H1 (cell line): Measurements from ENCODE around the gene DYNC1LI1. TPM values are rescaled to one million over a fixed set of nuclear protein-coding genes. Genes with fewer than 3 reads are reported as not detected.

Source experiments
- CTCF ChIA-PET: fragments of 300-600 bp; sonication (Branson Sonifier 250); formaldehyde crosslinking; loops from one replicate; lab custom pipeline; 2021; ENCODE audit not compliant: partially characterized antibody; lab: Charles Lee
- POLR2A ChIA-PET: fragments of 300-600 bp; sonication (Branson Sonifier 250); formaldehyde crosslinking; loops from one replicate; lab custom pipeline; 2021; ENCODE audit warnings: inconsistent platforms; ENCODE audit not compliant: partially characterized antibody; lab: Charles Lee
- DNase-seq, 2 experiments: peaks; one replicate each; pipeline versions ENCODE4 v3.0.0 to v3.0.0-alpha.2; 2010 to 2022; ENCODE audit warnings: low spot score in 2 of 2, low read depth in 1 of 2, mixed read lengths in 1 of 2
- FAIRE-seq: peaks from 2 replicates; lab custom pipeline; 2011; peaks lifted over from hg19 to GRCh38; lab: Jason Lieb, UNC
- H2AFZ ChIP-seq: 2 replicates; pipeline ENCODE4 v1.8.1; 2012; ENCODE audit warnings: low read length, inconsistent platforms
- H2AK5ac ChIP-seq: 2 replicates; pipeline ENCODE4 v1.6.1; 2013; ENCODE audit warnings: low read depth, low read length
- H2BK120ac ChIP-seq: replicated peaks from 2 replicates; pipeline ENCODE3; 2013; ENCODE audit warnings: low read depth, low read length, inconsistent platforms
- H2BK12ac ChIP-seq: 2 replicates; pipeline ENCODE4 v1.6.1; 2013; ENCODE audit warnings: low read depth, low read length
- H2BK15ac ChIP-seq: 2 replicates; pipeline ENCODE4 v1.6.1; 2013; ENCODE audit warnings: low read length
- H2BK20ac ChIP-seq: 2 replicates; pipeline ENCODE4 v1.6.1; 2013; ENCODE audit warnings: low read length
- H2BK5ac ChIP-seq: 2 replicates; pipeline ENCODE4 v1.6.1; 2013; ENCODE audit warnings: low read depth, low read length
- H3K14ac ChIP-seq: 2 replicates; pipeline ENCODE4 v1.6.1; 2013; ENCODE audit warnings: inconsistent platforms; ENCODE audit not compliant: insufficient read length
- H3K18ac ChIP-seq: 2 replicates; pipeline ENCODE4 v1.6.1; 2013; ENCODE audit warnings: low read length; ENCODE audit errors: extremely low read depth
- H3K23ac ChIP-seq: 2 replicates; pipeline ENCODE4 v1.6.1; 2013; ENCODE audit warnings: inconsistent platforms; ENCODE audit not compliant: insufficient read length
- H3K23me2 ChIP-seq: 2 replicates; pipeline ENCODE4 v1.6.1; 2013; ENCODE audit warnings: low read depth, low read length
- H3K27ac ChIP-seq: 2 replicates; pipeline ENCODE4 v1.6.1; 2011; ENCODE audit warnings: low read depth, low read length, inconsistent platforms
- H3K27me3 ChIP-seq, 4 experiments: replicated peaks in 1 of 4; 1 replicate in 1 of 4; 2 replicates in 3 of 4; pipeline versions ENCODE4 v1.6.1 to v1.8.1; 2011 to 2013; ENCODE audit warnings: low read length in 3 of 4, mild to moderate bottlenecking in 3 of 4, inconsistent platforms in 2 of 4, mixed read lengths in 2 of 4, moderate library complexity in 1 of 4; ENCODE audit not compliant: control insufficient read depth in 3 of 4, insufficient read depth in 3 of 4; ENCODE audit errors: extremely low read depth in 1 of 4
- H3K36me3 ChIP-seq, 4 experiments: 2 replicates each; pipeline versions ENCODE4 v1.6.1 to v1.8.1; 2011 to 2013; ENCODE audit warnings: mild to moderate bottlenecking in 4 of 4, low read length in 3 of 4, moderate library complexity in 2 of 4, control low read depth in 1 of 4, inconsistent platforms in 1 of 4; ENCODE audit not compliant: insufficient read depth in 4 of 4, control insufficient read depth in 2 of 4
- H3K4ac ChIP-seq: replicated peaks from 2 replicates; pipeline ENCODE3; 2013; ENCODE audit warnings: low read length, low read depth, mixed read lengths, inconsistent platforms; ENCODE audit not compliant: insufficient read length
- H3K4me1 ChIP-seq, 4 experiments: replicated peaks in 1 of 4; 1 replicate in 1 of 4; 2 replicates in 3 of 4; pipeline versions ENCODE4 v1.6.1 to v1.8.1; 2011 to 2013; ENCODE audit warnings: low read length in 3 of 4, inconsistent platforms in 2 of 4, mixed read lengths in 1 of 4; ENCODE audit not compliant: insufficient read depth in 4 of 4, control insufficient read depth in 3 of 4
- H3K4me2 ChIP-seq, 2 experiments: 2 replicates each; pipeline versions ENCODE4 v1.6.1 to v1.8.1; 2011 to 2013; ENCODE audit warnings: low read depth in 2 of 2, low read length in 2 of 2, control low read depth in 1 of 2, inconsistent platforms in 1 of 2, mild to moderate bottlenecking in 1 of 2; ENCODE audit not compliant: insufficient read depth in 1 of 2
- H3K4me3 ChIP-seq, 4 experiments: fragments of 200-600, 300-600 bp in 1 of 4; sonication (generic), shearing (Covaris generic), sonication (Bioruptor Twin) in 1 of 4; 2 replicates each; pipeline versions ENCODE4 v1.5.1 to v1.8.1; 2011 to 2016; ENCODE audit warnings: low read length in 4 of 4, low read depth in 3 of 4, control low read depth in 2 of 4, inconsistent platforms in 2 of 4, mild to moderate bottlenecking in 2 of 4, mixed read lengths in 1 of 4, moderate library complexity in 1 of 4; ENCODE audit not compliant: insufficient read depth in 2 of 4; ENCODE audit errors: extremely low read depth in 1 of 4
- H3K56ac ChIP-seq: replicated peaks from 2 replicates; pipeline ENCODE3; 2013; ENCODE audit warnings: low read depth, mild to moderate bottlenecking, mixed read lengths, low read length, inconsistent platforms; ENCODE audit not compliant: insufficient read length
- H3K79me1 ChIP-seq: 2 replicates; pipeline ENCODE4 v1.6.1; 2013; ENCODE audit warnings: low read depth, low read length, control low read depth
- H3K79me2 ChIP-seq, 2 experiments: 2 replicates each; pipeline versions ENCODE4 v1.6.1 to v1.8.1; 2012 to 2013; ENCODE audit warnings: low read length in 2 of 2, mild to moderate bottlenecking in 2 of 2, inconsistent platforms in 1 of 2; ENCODE audit not compliant: insufficient read depth in 2 of 2, control insufficient read depth in 1 of 2
- H3K9ac ChIP-seq, 4 experiments: replicated peaks in 1 of 4; 1 replicate in 1 of 4; 2 replicates in 3 of 4; pipeline versions ENCODE4 v1.6.1 to v1.8.1; 2011 to 2013; ENCODE audit warnings: low read depth in 3 of 4, low read length in 3 of 4, control low read depth in 2 of 4, mild to moderate bottlenecking in 2 of 4, moderate library complexity in 2 of 4, inconsistent platforms in 1 of 4; ENCODE audit errors: extremely low read depth in 1 of 4
- H3K9me3 ChIP-seq, 2 experiments: 2 replicates each; pipeline versions ENCODE4 v1.6.1 to v1.8.1; 2012 to 2013; ENCODE audit warnings: mild to moderate bottlenecking in 2 of 2, moderate library complexity in 2 of 2, control low read depth in 1 of 2, inconsistent platforms in 1 of 2, low read depth in 1 of 2, low read length in 1 of 2, mixed read lengths in 1 of 2; ENCODE audit not compliant: insufficient read depth in 2 of 2
- H4K20me1 ChIP-seq, 2 experiments: replicated peaks in 1 of 2; 2 replicates each; pipeline versions ENCODE3 to v1.8.1; 2011 to 2013; ENCODE audit warnings: inconsistent platforms in 2 of 2, low read length in 2 of 2, mild to moderate bottlenecking in 1 of 2; ENCODE audit not compliant: insufficient read depth in 2 of 2, control insufficient read depth in 1 of 2
- H4K5ac ChIP-seq: 2 replicates; pipeline ENCODE4 v1.6.1; 2013; ENCODE audit warnings: low read length, low read depth, mixed read lengths, inconsistent platforms; ENCODE audit not compliant: insufficient read length
- H4K8ac ChIP-seq: 2 replicates; pipeline ENCODE4 v1.8.0; 2013; ENCODE audit warnings: mild to moderate bottlenecking, moderate library complexity, low read length, inconsistent platforms; ENCODE audit not compliant: insufficient read depth; ENCODE audit errors: extremely low read depth
- H4K91ac ChIP-seq: replicated peaks from 2 replicates; pipeline ENCODE3; 2013; ENCODE audit warnings: low read length, mixed read lengths, inconsistent platforms; ENCODE audit not compliant: insufficient read length
- ATF2 ChIP-seq: IDR thresholded peaks from 2 replicates; pipeline ENCODE4 v1.6.1; 2012; ENCODE audit warnings: low read length, inconsistent platforms
- CEBPB ChIP-seq: IDR thresholded peaks from 2 replicates; pipeline ENCODE4 v1.6.1; 2012; ENCODE audit warnings: low read depth, low read length
- EP300 ChIP-seq, 2 experiments: IDR thresholded peaks; 1 replicate in 1 of 2; 2 replicates in 1 of 2; pipeline ENCODE4 v1.6.1; 2011 to 2012; ENCODE audit warnings: low read depth in 2 of 2, low read length in 2 of 2, mild to moderate bottlenecking in 2 of 2, borderline replicate concordance in 1 of 2, inconsistent platforms in 1 of 2, moderate library complexity in 1 of 2
- HDAC6 ChIP-seq: IDR thresholded peaks from one replicate; pipeline ENCODE4 v1.7.1; 2012; ENCODE audit warnings: low read depth, mild to moderate bottlenecking, inconsistent platforms, low read length, moderate library complexity
- KDM1A ChIP-seq: fragments of 200-600, 300-600 bp; sonication (generic); IDR thresholded peaks from 2 replicates; pipeline ENCODE4 v1.7.1; 2016; ENCODE audit warnings: mild to moderate bottlenecking, low read length, borderline replicate concordance
- PHF8 ChIP-seq: fragments of 200-600 bp; sonication (generic); conservative IDR thresholded peaks from 2 replicates; pipeline ENCODE4 v1.7.1; 2012; ENCODE audit warnings: low read depth, mild to moderate bottlenecking, inconsistent platforms, low read length, moderate library complexity
- POLR2AphosphoS5 ChIP-seq: IDR thresholded peaks from 2 replicates; pipeline ENCODE4 v1.6.1; 2011; ENCODE audit warnings: low read depth, low read length
- SIRT6 ChIP-seq: IDR thresholded peaks from one replicate; pipeline ENCODE4 v1.7.1; 2012; ENCODE audit warnings: low read length, inconsistent platforms
- SP1 ChIP-seq: IDR thresholded peaks from 2 replicates; pipeline ENCODE4 v1.6.1; 2011; ENCODE audit warnings: low read depth, low read length
- SP4 ChIP-seq: IDR thresholded peaks from 2 replicates; pipeline ENCODE4 v1.6.1; 2012; ENCODE audit warnings: low read length, inconsistent platforms
- TCF12 ChIP-seq: IDR thresholded peaks from 2 replicates; pipeline ENCODE4 v1.6.1; 2011; ENCODE audit warnings: low read depth, mild to moderate bottlenecking, low read length
- USF2 ChIP-seq: IDR thresholded peaks from 2 replicates; pipeline ENCODE4 v1.6.1; 2011; ENCODE audit warnings: low read length, improper control_type of control experiment
- WGBS, 2 experiments: shearing (Covaris generic) in 1 of 2; methylation state at CpG; one replicate each; pipeline versions ENCODE4 v1.1.6 to v1.1.7; 2013 to 2015; ENCODE audit warnings: low lambda C conversion rate in 2 of 2, mixed read lengths in 2 of 2, inconsistent platforms in 1 of 2, low coverage in 1 of 2, missing lambda C conversion rate in 1 of 2; ENCODE audit not compliant: insufficient replicate concordance in 2 of 2, insufficient coverage in 1 of 2, insufficient read length in 1 of 2; ENCODE audit errors: extremely low coverage in 1 of 2, missing lambda C conversion rate in 1 of 2; 5-methylcytosine and 5-hydroxymethylcytosine counted together
- polyA plus RNA-seq, 7 experiments: library from polyadenylated mRNA; depleted of rRNA in 3 of 7; stranded (reverse) in 5 of 7; unstranded in 2 of 7; fragments of >200 nt in 5 of 7; fragments of 200-250 nt in 2 of 7; gene quantifications; 1 replicate in 5 of 7; 2 replicates in 1 of 7; 4 replicates in 1 of 7; pipeline versions ENCODE4 v1.2.1 to v1.2.3, GENCODE V29; 2011 to 2013; ENCODE audit warnings: missing spikeins in 2 of 7, mixed read lengths in 2 of 7
- total RNA-seq: library from RNA; stranded (reverse); fragmentation: NEBNext Ultra II Directional; extraction: Animal tissue kit (Norgen Biotek cat#: 25700); gene quantifications from 2 replicates; pipeline ENCODE4 v1.2.1, GENCODE V29; 2021

DYNC1LI1 gene
- total and polyA plus RNA-seq, 2 of the 8 experiments (the other 6 are each of a cell fraction or from before 2014, with no cell fraction given) = 13.6 to 45.1 TPM

- 86% methylated on average over 2 of the region's 2 CpGs; no CpG with 5 or more reads in 1 of the 2 experiments for WGBS, 2 experiments
- no peak for TF ChIP-seq ATF2
- TF ChIP-seq HDAC6 = no peak
- TF ChIP-seq SIRT6 = no peak
- TF ChIP-seq POLR2AphosphoS5 = no peak
- no peak for TF ChIP-seq USF2
- TF ChIP-seq EP300 (IDR thresholded peaks at IDR 0.05; ENCODE audit: borderline replicate concordance in 1 of 2, low read depth in 2 of 2, low read length in 2 of 2) = no peak
- no peak for TF ChIP-seq KDM1A
- no peak for TF ChIP-seq TCF12
- TF ChIP-seq CEBPB = no peak
- no peak for TF ChIP-seq SP4
- TF ChIP-seq SP1 = no peak
- no peak for TF ChIP-seq PHF8
These were observed 27.0 kb upstream of the DYNC1LI1 start for GRCh38 chr3:32597656-32598055.

More at GRCh38 chr3:32597656-32598055, 27.0 kb upstream of the DYNC1LI1 start:
- Histone ChIP-seq H3K27ac (no peak overlapping the region), H3K79me1 (no peaks in the 10 kb centered on the region), H3K23me2 (peaks cover under 1% of the 10 kb centered on the region; the same call in 1 of the 2 replicates), H4K91ac (no peak overlapping the region), H3K14ac (no peak overlapping the region), H3K4ac (no peak overlapping the region), H3K9ac (no peak overlapping the region), H2AK5ac (no peak overlapping the region), H4K20me1 (no peaks in the 10 kb centered on the region), H2BK12ac (no peak overlapping the region), H3K79me2 (no peaks in the 10 kb centered on the region), H4K5ac (no peak overlapping the region), H3K4me2 (no peak overlapping the region), H2BK120ac (no peak overlapping the region), H2BK5ac (no peak overlapping the region), H3K4me1 (peaks cover 0 to 12% (median 7%) of the 10 kb centered on the region in 4 experiments; a peak in 5 of 7 replicates), H3K36me3 (no peaks in the 10 kb centered on the region), H2BK20ac (no peak overlapping the region), H3K56ac (no peak overlapping the region), H3K27me3 (no peaks in the 10 kb centered on the region), H4K8ac (no peak overlapping the region), H3K23ac (no peak overlapping the region), H3K18ac (no peak overlapping the region), H3K9me3 (no peaks in the 10 kb centered on the region), H3K4me3 (no peak overlapping the region), H2AFZ (no peak overlapping the region), H2BK15ac (no peak overlapping the region)
- POLR2A ChIA-PET = no interaction called here
- no peak for FAIRE-seq
- no peak for DNase-seq
- CTCF ChIA-PET = interaction anchor here (1.0 kb wide), 1 partner anchor 88 kb away, joined by 4 read pairs; no protein-coding TSS in a partner anchor
